ENCODE measurements around the gene LURAP1L.

- TF ChIP-seq RAD21 (conservative IDR thresholded peaks at IDR 0.05 in 1 of 2, IDR thresholded peaks at IDR 0.05 in 1 of 2), result no peak
- peak in 1 of 2 experiments; percentile 7; a peak in 1 of 4 replicates for TF ChIP-seq CEBPB (IDR thresholded peaks at IDR 0.05)
- no peak for TF ChIP-seq HDAC2 (IDR thresholded peaks at IDR 0.05)
- TF ChIP-seq CHD4 (IDR thresholded peaks at IDR 0.05; ENCODE audit: borderline replicate concordance), result no peak
- no peak for TF ChIP-seq MYC (IDR thresholded peaks at IDR 0.05; ENCODE audit: borderline replicate concordance, low read length)
- no peak for TF ChIP-seq CTCF (IDR thresholded peaks at IDR 0.05)
- no peak for TF ChIP-seq MAZ (IDR thresholded peaks at IDR 0.05; ENCODE audit: borderline replicate concordance, low read depth, low read length)
- TF ChIP-seq RFX5 (IDR thresholded peaks at IDR 0.05), result no peak
- TF ChIP-seq POLR2A (IDR thresholded peaks at IDR 0.05; ENCODE audit: low read length), result no peak
- TF ChIP-seq EHMT2 (IDR thresholded peaks at IDR 0.05; ENCODE audit: low read depth), result no peak
- no peak for TF ChIP-seq MAX (IDR thresholded peaks at IDR 0.05)
Observed at GRCh38 chr9:12748954-12749353, 25.9 kb upstream of the LURAP1L start.
